ENCODE measurements around the gene RSBN1L.

The RSBN1L gene

GRCh38 chr7:77727527-77727926 lies 31.3 kb downstream of the RSBN1L start:
- Histone ChIP-seq H3K9me3 (ENCODE audit: severe bottlenecking) (no peaks in the 10 kb centered on the region), H3K27ac (ENCODE audit: poor library complexity, severe bottlenecking) (peak overlapping the region; percentile 29), H3K27me3 (ENCODE audit: insufficient read depth, poor library complexity, severe bottlenecking) (no peaks in the 10 kb centered on the region), H3K4me3 (ENCODE audit: severe bottlenecking) (no peak overlapping the region), H3K4me1 (ENCODE audit: insufficient read depth, poor library complexity, severe bottlenecking) (peaks cover 18% of the 10 kb centered on the region), H3K36me3 (ENCODE audit: low read depth) (no peaks in the 10 kb centered on the region)
- ATAC-seq (ENCODE audit: low read depth), result no peak; the same call in 2 of the 3 replicates
- TF ChIP-seq, protein P1, sequence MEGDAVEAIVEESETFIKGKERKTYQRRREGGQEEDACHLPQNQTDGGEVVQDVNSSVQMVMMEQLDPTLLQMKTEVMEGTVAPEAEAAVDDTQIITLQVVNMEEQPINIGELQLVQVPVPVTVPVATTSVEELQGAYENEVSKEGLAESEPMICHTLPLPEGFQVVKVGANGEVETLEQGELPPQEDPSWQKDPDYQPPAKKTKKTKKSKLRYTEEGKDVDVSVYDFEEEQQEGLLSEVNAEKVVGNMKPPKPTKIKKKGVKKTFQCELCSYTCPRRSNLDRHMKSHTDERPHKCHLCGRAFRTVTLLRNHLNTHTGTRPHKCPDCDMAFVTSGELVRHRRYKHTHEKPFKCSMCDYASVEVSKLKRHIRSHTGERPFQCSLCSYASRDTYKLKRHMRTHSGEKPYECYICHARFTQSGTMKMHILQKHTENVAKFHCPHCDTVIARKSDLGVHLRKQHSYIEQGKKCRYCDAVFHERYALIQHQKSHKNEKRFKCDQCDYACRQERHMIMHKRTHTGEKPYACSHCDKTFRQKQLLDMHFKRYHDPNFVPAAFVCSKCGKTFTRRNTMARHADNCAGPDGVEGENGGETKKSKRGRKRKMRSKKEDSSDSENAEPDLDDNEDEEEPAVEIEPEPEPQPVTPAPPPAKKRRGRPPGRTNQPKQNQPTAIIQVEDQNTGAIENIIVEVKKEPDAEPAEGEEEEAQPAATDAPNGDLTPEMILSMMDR (IDR thresholded peaks at IDR 0.05; ENCODE audit: poor library complexity, severe bottlenecking), result no peak
- no peak for DNase-seq (ENCODE audit: low spot score)

- TF ChIP-seq, protein P1 (IDR thresholded peaks at IDR 0.05; ENCODE audit: poor library complexity, severe bottlenecking), result no peak
- no peaks in the 10 kb centered on the region for H3K36me3 ChIP-seq (ENCODE audit: low read depth)
- no peak overlapping the region for H3K4me3 ChIP-seq (ENCODE audit: severe bottlenecking)
- DNase-seq (ENCODE audit: low spot score) (no peak), ATAC-seq (ENCODE audit: low read depth) (peak; percentile 73)
- H3K27ac ChIP-seq (ENCODE audit: poor library complexity, severe bottlenecking), result peak overlapping the region; percentile 29
- no peaks in the 10 kb centered on the region for H3K9me3 ChIP-seq (ENCODE audit: severe bottlenecking)
- peaks cover 18% of the 10 kb centered on the region for H3K4me1 ChIP-seq (ENCODE audit: insufficient read depth, poor library complexity, severe bottlenecking)
- H3K27me3 ChIP-seq (ENCODE audit: insufficient read depth, poor library complexity, severe bottlenecking), result no peaks in the 10 kb centered on the region
These were observed 31.9 kb downstream of the RSBN1L start for GRCh38 chr7:77727936-77728701.

- no peak overlapping the region for H3K27ac ChIP-seq (ENCODE audit: poor library complexity, severe bottlenecking)
- DNase-seq (ENCODE audit: low spot score) (no peak), ATAC-seq (ENCODE audit: low read depth) (no peak)
- no peaks in the 10 kb centered on the region for H3K36me3 ChIP-seq (ENCODE audit: low read depth)
- H3K9me3 ChIP-seq (ENCODE audit: severe bottlenecking), result no peaks in the 10 kb centered on the region
- no peaks in the 10 kb centered on the region for H3K27me3 ChIP-seq (ENCODE audit: insufficient read depth, poor library complexity, severe bottlenecking)
- TF ChIP-seq, protein P1 (IDR thresholded peaks at IDR 0.05; ENCODE audit: poor library complexity, severe bottlenecking), result no peak
- peaks cover 25% of the 10 kb centered on the region for H3K4me1 ChIP-seq (ENCODE audit: insufficient read depth, poor library complexity, severe bottlenecking)
- H3K4me3 ChIP-seq (ENCODE audit: severe bottlenecking), result no peak overlapping the region
These were observed 33.5 kb downstream of the RSBN1L start for GRCh38 chr7:77729574-77730348.

DNA sequence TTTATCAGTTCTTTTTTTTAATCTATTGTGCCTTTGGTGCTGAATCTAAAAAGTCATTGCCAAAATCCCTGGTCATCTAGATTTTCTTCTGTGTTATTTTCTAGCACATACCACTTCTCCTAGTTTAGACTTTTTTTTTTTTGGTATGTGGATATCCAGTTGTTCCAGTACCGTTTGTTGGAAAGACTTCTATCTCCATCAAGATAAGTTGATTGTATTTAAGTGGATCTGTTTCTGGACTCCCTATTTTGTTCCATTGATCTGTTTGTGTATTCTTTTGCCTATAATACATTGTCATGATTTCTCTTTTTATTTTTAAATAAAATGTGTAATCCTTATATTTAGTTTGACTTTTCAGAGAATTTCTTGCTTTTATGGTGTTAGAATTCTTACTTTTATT lies 35.5 kb downstream of the RSBN1L start:
- no peak overlapping the region for H3K27ac ChIP-seq (ENCODE audit: poor library complexity, severe bottlenecking)
- H3K27me3 ChIP-seq (ENCODE audit: insufficient read depth, poor library complexity, severe bottlenecking), result no peaks in the 10 kb centered on the region
- ATAC-seq (ENCODE audit: low read depth) (no peak), DNase-seq (ENCODE audit: low spot score) (no peak)
- no peaks in the 10 kb centered on the region; the same call in 1 of the 2 replicates for H3K36me3 ChIP-seq (ENCODE audit: low read depth)
- TF ChIP-seq, protein P1 (IDR thresholded peaks at IDR 0.05; ENCODE audit: poor library complexity, severe bottlenecking), result no peak
- peaks cover 36% of the 10 kb centered on the region for H3K4me1 ChIP-seq (ENCODE audit: insufficient read depth, poor library complexity, severe bottlenecking)
- H3K4me3 ChIP-seq (ENCODE audit: severe bottlenecking), result no peak overlapping the region
- H3K9me3 ChIP-seq (ENCODE audit: severe bottlenecking), result no peaks in the 10 kb centered on the region

Data from RWPE2 (cell line).